SH-SY5Y (cell line): Measurements from ENCODE around the gene NCBP2L.

ENCODE experiments used
- GATA2 ChIP-seq: IDR thresholded peaks from 2 replicates; pipeline ENCODE4 v1.6.1; 2011; ENCODE audit warnings: mild to moderate bottlenecking, low read depth, low read length
- GATA3 ChIP-seq: IDR thresholded peaks from 2 replicates; pipeline ENCODE4 v1.6.1; 2011; ENCODE audit warnings: low read depth, mild to moderate bottlenecking, low read length, moderate library complexity

The NCBP2L gene

DNA sequence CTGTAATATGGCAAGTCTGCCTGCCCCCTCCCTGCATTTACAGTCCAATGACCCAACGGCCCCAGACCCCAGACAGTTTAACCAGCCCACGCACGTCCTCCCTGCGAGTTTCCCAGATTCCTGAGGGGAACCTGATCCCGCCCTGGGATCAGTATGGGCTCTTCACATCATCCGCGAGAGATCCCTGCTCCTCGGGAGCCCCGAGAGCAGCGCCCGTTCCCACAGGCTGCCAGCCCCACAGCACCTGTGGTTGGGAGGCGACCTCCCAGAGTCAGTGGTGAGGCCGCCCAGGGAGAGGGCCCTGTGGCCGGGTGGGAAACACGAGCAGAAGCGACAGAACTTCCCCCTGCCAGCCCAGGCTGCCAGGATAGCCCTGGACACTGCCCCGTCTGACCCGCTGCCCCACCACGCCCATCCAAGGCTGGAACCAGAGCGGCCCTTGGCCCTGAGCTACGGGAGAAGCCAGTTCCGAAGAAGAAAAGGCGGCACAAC is 34.8 kb upstream of the NCBP2L start:
- TF ChIP-seq GATA2 (no peak), GATA3 (no peak)

GRCh38 chrX:107743995-107744394 is 33.5 kb upstream of the NCBP2L start:
- TF ChIP-seq GATA3 (no peak), GATA2 (no peak)

- TF ChIP-seq GATA3: no peak
Measured at GRCh38 chrX:107744868-107745267, 32.7 kb upstream of the NCBP2L start.

- TF ChIP-seq GATA2: no peak
Measured at GRCh38 chrX:107747596-107748161, 29.9 kb upstream of the NCBP2L start.

- no peak for TF ChIP-seq GATA3
Measured at GRCh38 chrX:107748506-107748905, 29.0 kb upstream of the NCBP2L start.

DNA sequence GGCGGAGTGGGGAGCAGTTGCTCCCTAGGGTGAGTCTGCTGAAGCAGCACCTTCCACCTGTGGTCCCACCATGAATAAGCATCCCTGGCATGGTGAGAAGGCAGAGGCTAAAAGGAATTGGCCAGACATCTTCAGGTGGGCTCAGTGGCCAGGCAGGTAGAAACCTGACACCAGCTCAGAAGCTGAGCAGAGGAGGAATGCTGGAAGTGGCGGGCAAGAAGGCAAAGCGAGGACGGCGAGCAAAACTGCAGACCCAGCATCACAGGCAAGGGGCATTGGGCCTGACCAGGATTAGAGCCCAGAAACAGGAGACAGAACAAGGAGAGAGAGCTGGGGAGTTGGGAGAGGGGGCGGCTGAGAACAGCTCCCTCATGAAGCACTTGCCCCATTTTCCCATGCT is 27.3 kb upstream of the NCBP2L start:
- TF ChIP-seq GATA3 (no peak), GATA2 (no peak)

- no peak for TF ChIP-seq GATA3
- TF ChIP-seq GATA2: no peak
Measured at GRCh38 chrX:107750861-107751445, 26.6 kb upstream of the NCBP2L start.

GRCh38 chrX:107752043-107752442 is 25.5 kb upstream of the NCBP2L start:
- TF ChIP-seq GATA3 (no peak), GATA2 (no peak)

- TF ChIP-seq GATA3 (no peak), GATA2 (no peak)
Measured at GRCh38 chrX:107752714-107753113, 24.8 kb upstream of the NCBP2L start.

DNA sequence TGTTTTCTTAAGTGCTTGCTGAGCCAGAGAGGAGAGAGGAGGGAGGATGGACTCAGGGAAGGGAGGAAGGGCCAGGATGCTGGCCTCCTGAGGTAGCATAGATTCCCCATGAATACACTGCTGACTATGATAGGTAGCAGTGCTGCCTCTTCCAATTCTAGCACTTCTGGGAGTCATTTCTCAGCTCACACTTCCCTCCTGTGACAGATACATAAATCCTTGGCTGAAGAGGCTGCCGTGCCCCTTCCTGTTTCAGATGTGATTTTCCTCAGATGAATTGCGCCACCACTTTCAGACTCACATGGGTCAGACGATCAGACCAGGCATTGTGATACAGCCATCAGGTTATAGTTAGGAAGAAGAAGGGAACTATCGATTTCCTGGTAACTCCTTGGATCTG is 24.3 kb upstream of the NCBP2L start:
- TF ChIP-seq GATA2 (no peak), GATA3 (no peak)

- TF ChIP-seq GATA3: no peak
- TF ChIP-seq GATA2: no peak
Measured at GRCh38 chrX:107755721-107756120, 21.8 kb upstream of the NCBP2L start.

GRCh38 chrX:107758231-107758766 is 19.2 kb upstream of the NCBP2L start:
- TF ChIP-seq GATA3: no peak
- TF ChIP-seq GATA2: no peak

GRCh38 chrX:107760304-107761077 is 17.0 kb upstream of the NCBP2L start:
- no peak for TF ChIP-seq GATA2
- TF ChIP-seq GATA3: no peak

- TF ChIP-seq GATA3: no peak
- TF ChIP-seq GATA2: no peak
Measured at GRCh38 chrX:107763647-107764046, 13.9 kb upstream of the NCBP2L start.
